IMR-90 (cell line): ENCODE data around the gene PAN3. TPM values are rescaled to one million over a fixed set of nuclear protein-coding genes. Genes with fewer than 3 reads are reported as not detected.

Source experiments
- ATAC-seq: fragments of 200-7000 bp; cut with Tn5 transposase; 2 replicates; pipeline ENCODE4 v1.9.1; 2020; ENCODE audit warnings: low read depth, mild to moderate bottlenecking, moderate library complexity
- BruUV-seq: library from RNA; stranded (reverse); fragments of 400-500 nt; replicated peaks from 2 replicates; lab custom pipeline; 2021; lab: Mats Ljungman, UMichigan
- CTCF ChIA-PET: fragments of 300-600 bp; formaldehyde crosslinking; extraction: SDS; loops from one replicate; lab custom pipeline; 2021; ENCODE audit warnings: antibody characterized with exemption; lab: Yijun Ruan, JAX
- POLR2A ChIA-PET: fragments of 300-600 bp; sonication (Branson Sonifier 250); formaldehyde crosslinking; loops from one replicate; lab custom pipeline; 2022; ENCODE audit warnings: antibody characterized with exemption; ENCODE audit not compliant: unreplicated experiment; lab: Charles Lee
- DNase-seq: peaks from one replicate; pipeline ENCODE4 v3.0.0; 2013
- H2AFZ ChIP-seq: replicated peaks from 2 replicates; pipeline ENCODE3; 2013; ENCODE audit warnings: low read length, mild to moderate bottlenecking; ENCODE audit not compliant: poor library complexity
- H2AK5ac ChIP-seq: 2 replicates; pipeline ENCODE4 v1.6.1; 2013; ENCODE audit warnings: low read depth, low read length, inconsistent platforms
- H2AK9ac ChIP-seq: replicated peaks from 2 replicates; pipeline ENCODE3; 2013; ENCODE audit warnings: mild to moderate bottlenecking, low read depth, low read length, moderate library complexity; ENCODE audit not compliant: poor library complexity
- H2BK120ac ChIP-seq: 2 replicates; pipeline ENCODE4 v1.6.1; 2013; ENCODE audit warnings: low read depth, low read length, inconsistent platforms
- H2BK15ac ChIP-seq: 3 replicates; pipeline ENCODE4 v1.6.1; 2013; ENCODE audit warnings: low read depth, low read length, inconsistent platforms
- H2BK20ac ChIP-seq: 2 replicates; pipeline ENCODE4 v1.6.1; 2013; ENCODE audit warnings: low read depth, mild to moderate bottlenecking, inconsistent platforms, low read length, moderate library complexity
- H2BK5ac ChIP-seq: 2 replicates; pipeline ENCODE4 v1.6.1; 2013; ENCODE audit warnings: mild to moderate bottlenecking, low read depth, low read length, inconsistent platforms; ENCODE audit not compliant: poor library complexity, severe bottlenecking
- H3K14ac ChIP-seq: replicated peaks from 2 replicates; pipeline ENCODE4 v1.6.1; 2013; ENCODE audit warnings: low read depth, low read length, inconsistent platforms
- H3K18ac ChIP-seq: 2 replicates; pipeline ENCODE4 v1.6.1; 2013; ENCODE audit warnings: low read depth, low read length, control low read depth
- H3K23ac ChIP-seq: 2 replicates; pipeline ENCODE4 v1.6.1; 2013; ENCODE audit warnings: low read depth, low read length, inconsistent platforms
- H3K27ac ChIP-seq: 2 replicates; pipeline ENCODE4 v1.5.1; 2013; ENCODE audit warnings: mild to moderate bottlenecking, control low read depth, low read length; ENCODE audit not compliant: insufficient read depth
- H3K27me3 ChIP-seq: 2 replicates; pipeline ENCODE4 v1.6.1; 2013; ENCODE audit warnings: low read length; ENCODE audit not compliant: control insufficient read depth, insufficient read depth
- H3K36me3 ChIP-seq: 2 replicates; pipeline ENCODE4 v1.6.1; 2013; ENCODE audit warnings: low read length, mixed read lengths; ENCODE audit not compliant: control insufficient read depth, insufficient read depth
- H3K4ac ChIP-seq: 2 replicates; pipeline ENCODE4 v1.6.1; 2013; ENCODE audit warnings: low read depth, low read length, inconsistent platforms
- H3K4me1 ChIP-seq: 2 replicates; pipeline ENCODE4 v1.6.1; 2013; ENCODE audit warnings: low read length, mixed read lengths; ENCODE audit not compliant: control insufficient read depth, insufficient read depth
- H3K4me2 ChIP-seq: 2 replicates; pipeline ENCODE4 v1.6.1; 2013; ENCODE audit warnings: low read depth, mild to moderate bottlenecking, control low read depth, low read length, moderate library complexity
- H3K4me3 ChIP-seq: 2 replicates; pipeline ENCODE4 v1.5.1; 2013; ENCODE audit warnings: low read depth, mild to moderate bottlenecking, control low read depth, low read length, moderate library complexity; ENCODE audit not compliant: insufficient read depth
- H3K56ac ChIP-seq: 2 replicates; pipeline ENCODE4 v1.6.1; 2013; ENCODE audit warnings: low read length, inconsistent platforms; ENCODE audit not compliant: insufficient read depth; ENCODE audit errors: extremely low read depth
- H3K79me1 ChIP-seq, 2 experiments: 2 replicates each; pipeline ENCODE4 v1.6.1; 2013; ENCODE audit warnings: low read length in 2 of 2, inconsistent platforms in 1 of 2, low read depth in 1 of 2
- H3K9ac ChIP-seq: 2 replicates; pipeline ENCODE4 v1.6.1; 2013; ENCODE audit warnings: low read depth, low read length, control low read depth
- H3K9me1 ChIP-seq: 2 replicates; pipeline ENCODE4 v1.6.1; 2013; ENCODE audit warnings: low read length, inconsistent platforms; ENCODE audit not compliant: insufficient read depth
- H3K9me3 ChIP-seq: 2 replicates; pipeline ENCODE4 v1.6.1; 2013; ENCODE audit warnings: low read length; ENCODE audit not compliant: control insufficient read depth, insufficient read depth
- H4K20me1 ChIP-seq: 2 replicates; pipeline ENCODE4 v1.6.1; 2013; ENCODE audit warnings: low read length, inconsistent platforms; ENCODE audit not compliant: insufficient read depth
- H4K5ac ChIP-seq: 2 replicates; pipeline ENCODE4 v1.6.1; 2013; ENCODE audit warnings: mild to moderate bottlenecking, low read depth, low read length, control low read depth
- H4K8ac ChIP-seq, 2 experiments: 2 replicates each; pipeline ENCODE4 v1.6.1; 2013; ENCODE audit warnings: low read depth in 2 of 2, low read length in 2 of 2, control low read depth in 1 of 2, inconsistent platforms in 1 of 2
- H4K91ac ChIP-seq: 2 replicates; pipeline ENCODE4 v1.6.1; 2013; ENCODE audit warnings: low read depth, low read length, inconsistent platforms; ENCODE audit not compliant: insufficient read depth
- BHLHE40 ChIP-seq: fragments of 150-350 bp; IDR thresholded peaks from 2 replicates; pipeline ENCODE4 v1.6.1; 2016; ENCODE audit warnings: mild to moderate bottlenecking, low read depth, low read length
- CEBPB ChIP-seq: IDR thresholded peaks from 2 replicates; pipeline ENCODE4 v1.6.1; 2012; ENCODE audit warnings: low read depth, low read length, improper control_type of control experiment
- CHD1 ChIP-seq: IDR thresholded peaks from 2 replicates; pipeline ENCODE4 v1.6.1; 2012; ENCODE audit warnings: low read depth, low read length, improper control_type of control experiment
- CTCF ChIP-seq: conservative IDR thresholded peaks from 2 replicates; pipeline ENCODE4 v1.5.1; 2012; ENCODE audit warnings: mild to moderate bottlenecking, low read depth, low read length, improper control_type of control experiment
- FOS ChIP-seq: fragments of 150-350 bp; IDR thresholded peaks from 2 replicates; pipeline ENCODE4 v1.6.1; 2016; ENCODE audit warnings: low read depth, low read length
- MAFK ChIP-seq: IDR thresholded peaks from 2 replicates; pipeline ENCODE4 v1.6.1; 2012; ENCODE audit warnings: low read depth, low read length, improper control_type of control experiment
- MAZ ChIP-seq: IDR thresholded peaks from 2 replicates; pipeline ENCODE4 v1.6.1; 2012; ENCODE audit warnings: low read depth, mild to moderate bottlenecking, low read length, improper control_type of control experiment, moderate library complexity, borderline replicate concordance
- MXI1 ChIP-seq: IDR thresholded peaks from 2 replicates; pipeline ENCODE4 v1.6.1; 2012; ENCODE audit warnings: low read depth, mild to moderate bottlenecking, low read length, moderate library complexity, borderline replicate concordance
- NFE2L2 ChIP-seq: fragments of 150-350 bp; IDR thresholded peaks from 2 replicates; pipeline ENCODE4 v1.6.1; 2016; ENCODE audit warnings: low read depth, mild to moderate bottlenecking, low read length
- POLR2A ChIP-seq: IDR thresholded peaks from 2 replicates; pipeline ENCODE4 v1.6.1; 2012; ENCODE audit warnings: mild to moderate bottlenecking, low read depth, low read length
- RAD21 ChIP-seq: IDR thresholded peaks from 2 replicates; pipeline ENCODE4 v1.6.1; 2012; ENCODE audit warnings: low read length, improper control_type of control experiment
- RCOR1 ChIP-seq: IDR thresholded peaks from 2 replicates; pipeline ENCODE4 v1.6.1; 2012; ENCODE audit warnings: mild to moderate bottlenecking, low read length, improper control_type of control experiment; ENCODE audit not compliant: insufficient replicate concordance
- RFX5 ChIP-seq: IDR thresholded peaks from 2 replicates; pipeline ENCODE4 v1.8.0; 2012; ENCODE audit warnings: low read depth, mild to moderate bottlenecking, low read length, moderate library complexity
- SMC3 ChIP-seq: fragments of 150-350 bp; IDR thresholded peaks from 2 replicates; pipeline ENCODE4 v1.6.1; 2016; ENCODE audit warnings: low read depth, mild to moderate bottlenecking, antibody characterized with exemption, low read length, moderate library complexity
- WGBS, 2 experiments: methylation state at CpG; one replicate each; pipeline versions ENCODE4 v1.1.5 to v1.1.7; 2013; ENCODE audit warnings: missing lambda C conversion rate in 2 of 2; ENCODE audit not compliant: insufficient read length in 1 of 2; ENCODE audit errors: extremely low coverage in 2 of 2; 5-methylcytosine and 5-hydroxymethylcytosine counted together
- dilution Hi-C: fragments of 300-500 bp; cut with HindIII; formaldehyde crosslinking; loops from one replicate; pipeline ENCODE4 v1.14.3; 2018; ENCODE audit warnings: low sequenced_read_pairs; ENCODE audit not compliant: unreplicated experiment
- in situ Hi-C: fragments of 300-500 bp; cut with MboI; formaldehyde crosslinking; loops from 3 replicates; pipeline ENCODE4 v1.14.3; 2019; ENCODE audit warnings: low sequenced_read_pairs, inconsistent platforms, mixed read lengths
- intact Hi-C: fragments of 100-400 bp; cut with micrococcal nuclease; formaldehyde crosslinking; loops from 2 replicates; pipeline ENCODE4 v1.10.0; 2022
- polyA plus RNA-seq, 3 experiments: library from polyadenylated mRNA; depleted of rRNA; stranded (reverse); fragments of >200 nt; gene quantifications; 2 replicates each; pipeline ENCODE4 v1.2.3, GENCODE V29; 2012; ENCODE audit warnings: low replicate concordance in 1 of 3
- total RNA-seq: library from RNA; depleted of rRNA; stranded (reverse); fragments of >200 nt; gene quantifications from 2 replicates; pipeline ENCODE4 v1.2.3, GENCODE V29; 2012
- TF ChIP-seq, protein P1 (sequence below): fragments of 150-350 bp; IDR thresholded peaks from 2 replicates; pipeline ENCODE4 v1.6.1; 2017; ENCODE audit warnings: mild to moderate bottlenecking, antibody characterized with exemption, low read length, low read depth
- TF ChIP-seq, protein P2 (sequence below): fragments of 150-350 bp; IDR thresholded peaks from 2 replicates; pipeline ENCODE4 v1.6.1; 2016; ENCODE audit warnings: low read depth, mild to moderate bottlenecking, low read length, moderate library complexity, borderline replicate concordance

The PAN3 gene
- total and polyA plus RNA-seq, 2 of the 4 experiments (the other 2 are of a cell fraction), result 6.6 to 15.1 TPM

DNA sequence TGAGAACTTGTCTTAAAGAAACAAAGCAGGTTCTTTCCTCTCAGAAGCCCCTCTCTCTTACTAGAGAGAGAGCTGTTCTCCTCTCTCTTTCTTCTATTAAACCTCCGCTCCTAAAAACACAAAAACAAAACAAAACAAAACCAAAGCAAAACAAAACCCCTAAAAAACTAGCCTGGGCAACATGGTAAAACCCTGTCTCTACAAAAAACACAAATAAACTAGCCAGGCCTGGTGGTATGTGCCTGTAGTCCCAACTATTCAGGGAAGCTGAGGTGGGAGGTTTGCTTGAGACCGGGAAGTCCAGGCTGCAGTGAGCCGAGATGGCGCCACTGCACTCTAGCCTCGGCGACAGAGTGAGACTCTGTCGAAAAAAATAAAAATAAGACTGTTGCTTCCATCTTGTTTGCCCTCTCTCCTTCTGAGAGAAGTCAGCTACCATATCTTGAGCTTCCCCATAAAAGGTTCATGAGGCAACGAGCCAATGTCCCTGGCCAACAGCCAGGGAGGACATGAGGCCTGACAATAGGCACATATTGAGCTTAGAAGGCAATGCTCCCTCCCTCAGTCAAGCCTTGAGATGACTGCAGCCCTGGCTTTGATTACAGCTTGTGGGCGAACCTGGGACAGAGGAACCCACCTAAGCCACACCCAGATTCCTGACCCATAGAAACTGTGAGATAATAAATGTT is 20.5 kb upstream of the PAN3 start:
- Histone ChIP-seq H3K27me3 (peaks cover 8% of the 10 kb centered on the region), H2BK15ac (no peak overlapping the region), H3K79me1 (no peaks in the 10 kb centered on the region), H3K4ac (no peak overlapping the region), H4K5ac (no peak overlapping the region), H3K4me3 (no peak overlapping the region), H3K4me1 (no peaks in the 10 kb centered on the region), H4K8ac (no peak overlapping the region), H3K27ac (no peak overlapping the region), H3K18ac (no peak overlapping the region), H3K23ac (no peak overlapping the region), H3K14ac (no peak overlapping the region), H2AK9ac (no peak overlapping the region), H4K20me1 (no peaks in the 10 kb centered on the region), H3K9ac (no peak overlapping the region), H2BK5ac (no peak overlapping the region), H2AFZ (no peak overlapping the region), H3K36me3 (no peaks in the 10 kb centered on the region), H4K91ac (no peak overlapping the region), H2BK120ac (no peak overlapping the region), H3K9me1 (no peaks in the 10 kb centered on the region), H3K56ac (no peak overlapping the region), H3K4me2 (no peak overlapping the region), H2AK5ac (no peak overlapping the region), H2BK20ac (no peak overlapping the region), H3K9me3 (no peaks in the 10 kb centered on the region)
- dilution Hi-C loops, result no loop called here
- no peak for ATAC-seq
- TF ChIP-seq CEBPB (no peak), MXI1 (no peak), RAD21 (no peak), RCOR1 (no peak), NFE2L2 (no peak), FOS (no peak), MAFK (no peak), CHD1 (no peak), MAZ (no peak), RFX5 (no peak), POLR2A (no peak), BHLHE40 (no peak), CTCF (no peak), SMC3 (no peak)
- TF ChIP-seq, protein P1, sequence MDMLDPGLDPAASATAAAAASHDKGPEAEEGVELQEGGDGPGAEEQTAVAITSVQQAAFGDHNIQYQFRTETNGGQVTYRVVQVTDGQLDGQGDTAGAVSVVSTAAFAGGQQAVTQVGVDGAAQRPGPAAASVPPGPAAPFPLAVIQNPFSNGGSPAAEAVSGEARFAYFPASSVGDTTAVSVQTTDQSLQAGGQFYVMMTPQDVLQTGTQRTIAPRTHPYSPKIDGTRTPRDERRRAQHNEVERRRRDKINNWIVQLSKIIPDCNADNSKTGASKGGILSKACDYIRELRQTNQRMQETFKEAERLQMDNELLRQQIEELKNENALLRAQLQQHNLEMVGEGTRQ, result no peak
- TF ChIP-seq, protein P2, sequence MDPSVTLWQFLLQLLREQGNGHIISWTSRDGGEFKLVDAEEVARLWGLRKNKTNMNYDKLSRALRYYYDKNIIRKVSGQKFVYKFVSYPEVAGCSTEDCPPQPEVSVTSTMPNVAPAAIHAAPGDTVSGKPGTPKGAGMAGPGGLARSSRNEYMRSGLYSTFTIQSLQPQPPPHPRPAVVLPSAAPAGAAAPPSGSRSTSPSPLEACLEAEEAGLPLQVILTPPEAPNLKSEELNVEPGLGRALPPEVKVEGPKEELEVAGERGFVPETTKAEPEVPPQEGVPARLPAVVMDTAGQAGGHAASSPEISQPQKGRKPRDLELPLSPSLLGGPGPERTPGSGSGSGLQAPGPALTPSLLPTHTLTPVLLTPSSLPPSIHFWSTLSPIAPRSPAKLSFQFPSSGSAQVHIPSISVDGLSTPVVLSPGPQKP, result no peak
- no TSS peak for BruUV-seq
- in situ Hi-C loops, result no loop called here
- 0 to 100% methylated on average over 1 of the region's 9 CpGs for WGBS, 2 experiments
- CTCF ChIA-PET, result interaction anchor here (0.6 kb wide), 1 partner anchor 35 kb away, joined by 5 read pairs; no protein-coding TSS in a partner anchor
- intact Hi-C loops, result no loop called here
- POLR2A ChIA-PET, result no interaction called here
- no peak for DNase-seq
